GM10248 (cell line): Measurements from ENCODE around the gene ABHD5.

Experiments
- CTCF ChIA-PET: fragments of 300-600 bp; sonication (Branson Sonifier 250); formaldehyde crosslinking; extraction: SDS; loops from one replicate; lab custom pipeline; 2021; ENCODE audit warnings: antibody characterized with exemption; lab: Yijun Ruan, JAX
- POLR2A ChIA-PET: fragments of 350-650 bp; sonication (Branson Sonifier 250); formaldehyde crosslinking; extraction: SDS; loops from one replicate; lab custom pipeline; 2020; ENCODE audit warnings: antibody characterized with exemption; lab: Yijun Ruan, JAX
- DNase-seq: peaks from one replicate; pipeline ENCODE4 v3.0.0; 2012; ENCODE audit errors: extremely low spot score
- CTCF ChIP-seq: IDR thresholded peaks from 2 replicates; pipeline ENCODE4 v1.5.1; 2012; ENCODE audit warnings: mild to moderate bottlenecking, low read depth; ENCODE audit errors: extremely low read depth, missing control alignments, control extremely low read depth

The ABHD5 gene

GRCh38 chr3:43748179-43748578, 57.4 kb downstream of the ABHD5 start:
- CTCF ChIA-PET = interaction anchor here (1.0 kb wide), 1 partner anchor 17 kb away, joined by 3 read pairs; no protein-coding TSS in a partner anchor
- no peak for TF ChIP-seq CTCF

GRCh38 chr3:43748645-43749044, 57.9 kb downstream of the ABHD5 start:
- ChIA-PET POLR2A (no interaction called here), CTCF (interaction anchor here (1.0 kb wide), 1 partner anchor 17 kb away, joined by 3 read pairs; no protein-coding TSS in a partner anchor)
- DNase-seq = no peak
- no peak for TF ChIP-seq CTCF

More at GRCh38 chr3:43748179-43748578, 57.4 kb downstream of the ABHD5 start:
- DNase-seq = no peak
- POLR2A ChIA-PET = no interaction called here

- ChIA-PET POLR2A (no interaction called here), CTCF (interaction anchor here (2.4 kb wide), 1 partner anchor 16 kb away, joined by 14 read pairs; no protein-coding TSS in a partner anchor)
- no peak for TF ChIP-seq CTCF
- no peak for DNase-seq
These were observed 62.2 kb downstream of the ABHD5 start for GRCh38 chr3:43752905-43753304.

- ChIA-PET POLR2A (no interaction called here), CTCF (interaction anchor here (2.4 kb wide), 1 partner anchor 15 kb away, joined by 14 read pairs; no protein-coding TSS in a partner anchor)
- no peak for DNase-seq
- TF ChIP-seq CTCF = no peak
These were observed 63.3 kb downstream of the ABHD5 start for GRCh38 chr3:43753741-43754715.

- ChIA-PET CTCF (interaction anchor here (1.9 kb wide), 1 partner anchor 14 kb away, joined by 6 read pairs; no protein-coding TSS in a partner anchor), POLR2A (no interaction called here)
- no peak for DNase-seq
- TF ChIP-seq CTCF = no peak
These were observed 64.9 kb downstream of the ABHD5 start for GRCh38 chr3:43755516-43756200.

- ChIA-PET CTCF (interaction anchor here (1.7 kb wide), 1 partner anchor 12 kb away, joined by 9 read pairs; no protein-coding TSS in a partner anchor), POLR2A (no interaction called here)
- no peak for DNase-seq
- no peak for TF ChIP-seq CTCF
These were observed 67.1 kb downstream of the ABHD5 start for GRCh38 chr3:43757666-43758321.
